Heart left ventricle (tissue), 16 donors: ENCODE data around the gene LSS. TPM values are rescaled to one million over a fixed set of nuclear protein-coding genes. Genes with fewer than 3 reads are reported as not detected.

Experiments
- ATAC-seq, 4 donors: fragments of 200-7000 bp; cut with Tn5 transposase; one replicate each; pipeline ENCODE4 v1.9.1; 2020 to 2022; ENCODE audit warnings: moderate library complexity in 4 of 4, mild to moderate bottlenecking in 3 of 4, moderate number of reproducible peaks in 1 of 4
- DNase-seq, 5 donors: peaks; one replicate each; pipeline ENCODE4 v3.0.0-alpha.2; 2020
- H3K27ac ChIP-seq, 12 donors: fragments of 200-600 bp; sonication (generic) in 4 of 12; one replicate each; pipeline versions ENCODE4 v1.5.0 to v1.8.0; 2016 to 2022; ENCODE audit warnings: mild to moderate bottlenecking in 2 of 12
- H3K27me3 ChIP-seq, 9 donors: fragments of 200-600 bp; sonication (generic) in 2 of 9; one replicate each; pipeline versions ENCODE4 v1.5.1 to v1.8.0; 2016 to 2022; ENCODE audit warnings: mild to moderate bottlenecking in 3 of 9
- H3K36me3 ChIP-seq, 9 donors: fragments of 200-600 bp; sonication (generic) in 2 of 9; one replicate each; pipeline versions ENCODE4 v1.5.0 to v1.8.0; 2018 to 2022; ENCODE audit warnings: mild to moderate bottlenecking in 2 of 9
- H3K4me1 ChIP-seq, 12 donors: fragments of 200-600 bp; sonication (generic) in 4 of 12; one replicate each; pipeline versions ENCODE4 v1.5.0 to v1.8.0; 2016 to 2022; ENCODE audit warnings: mild to moderate bottlenecking in 3 of 12
- H3K4me3 ChIP-seq, 12 donors: fragments of 200-600 bp; sonication (generic) in 4 of 12; one replicate each; pipeline versions ENCODE4 v1.5.0 to v1.8.0; 2017 to 2022; ENCODE audit warnings: mild to moderate bottlenecking in 9 of 12, moderate library complexity in 4 of 12
- H3K9me3 ChIP-seq, 12 donors: fragments of 200-600 bp; sonication (generic) in 4 of 12; one replicate each; pipeline versions ENCODE4 v1.5.0 to v1.8.0; 2016 to 2022; ENCODE audit warnings: mild to moderate bottlenecking in 1 of 12
- POLR2A ChIP-seq, 2 donors: fragments of 450-650 bp; IDR thresholded peaks; one replicate each; pipeline ENCODE4 v1.6.1; 2017; ENCODE audit warnings: antibody characterized with exemption in 2 of 2, mild to moderate bottlenecking in 2 of 2, moderate library complexity in 2 of 2
- WGBS, 4 donors: extraction: QIAGEN DNeasy Blood & Tissue Kit in 2 of 4; methylation state at CpG; one replicate each; pipeline versions ENCODE4 v1.1.5 to v1.1.7; 2013 to 2018; 5-methylcytosine and 5-hydroxymethylcytosine counted together
- intact Hi-C, 10 donors: fragments of 100-400 bp; cut with DNase I; formaldehyde crosslinking; loops; one replicate each; pipeline versions ENCODE4 v1.11.1 to v1.14.2; 2022
- polyA plus RNA-seq, 2 donors: library from polyadenylated mRNA; stranded (reverse); fragments of 200-250 nt; gene quantifications; one replicate each; pipeline ENCODE4 v1.2.3, GENCODE V29; 2013
- total RNA-seq, 9 donors: library from RNA; depleted of rRNA in 2 of 9; stranded (reverse); fragments of >200 nt in 2 of 9; fragmentation: NEBNext Ultra II Directional in 3 of 9; extraction: Animal tissue kit (Norgen Biotek cat#: 25700) in 3 of 9; gene quantifications; one replicate each; pipeline versions ENCODE4 v1.1.0 to v1.2.4, GENCODE V29; 2016 to 2023
- TF ChIP-seq, protein P1 (sequence below), 12 donors: fragments of 200-600 bp; sonication (generic) in 4 of 12; IDR thresholded peaks; one replicate each; pipeline versions ENCODE4 v1.5.0 to v1.8.0; 2018 to 2022; ENCODE audit warnings: antibody characterized with exemption in 12 of 12, mild to moderate bottlenecking in 5 of 12
- donor health status: ischemic (EF 13 %, LVEDD 7.1; RV severe dilation, severe dysfunction).
- donor health status: healthy with polysubstance abuse.
- donor health status: DM: no; HTN: yes; CAD: no.
- donor health status: DM: no; HTN: no; CAD: no.
- donor health status: ischemic (EF 25% LVEDD 6.9; RV normal size, moderate dysfunction).
- donor health status: ischemic (EF 25% LVEDD 5.7; RV mildly dilated, moderate dysfunction).
- donor health status: healthy.
- donor health status: DM: yes; HTN: yes; CAD: no.
- donor health status: ischemic (EF 35%, LVEDD 5.7; RV mildly dilated, moderate dysfunction).
- donor health status: nonischemic (EF 11% LVEDD 7.7; RV severe dilation, severe dysfunction).
- donor health status: DM: yes; HTN: yes; CAD: no.
- donor health status: PGD.
- donor health status: ischemic (EF 29% LVEDD 5.4; RV normal size, mild dysfunction).
- donor health status: nonischemic (EF 23%, LVEDD 6.1; RV moderate dilation, normal function).

LSS gene
- total and polyA plus RNA-seq, 11 donors: 25.1 to 65.5 (median 40.7) TPM

GRCh38 chr21:46195595-46196195, 32.9 kb downstream of the LSS start:
- H3K4me3 ChIP-seq: no peak overlapping the region
- intact Hi-C loops: no loop called here
- peaks cover 0 to 8% (median 0%) of the 10 kb centered on the region in 12 donors for H3K4me1 ChIP-seq
- 90 to 94% (median 94%) methylated on average over 18 to 20 of the region's 20 CpGs for WGBS, 4 donors
- H3K36me3 ChIP-seq: peaks cover 5 to 91% (median 78%) of the 10 kb centered on the region in 9 donors
- no peak overlapping the region for H3K27ac ChIP-seq
- no peaks in the 10 kb centered on the region for H3K27me3 ChIP-seq
- TF ChIP-seq POLR2A (IDR thresholded peaks at IDR 0.05): no peak
- DNase-seq (peak in 1 of 5 donors; percentile 42), ATAC-seq (no peak)
- no peaks in the 10 kb centered on the region for H3K9me3 ChIP-seq

DNA sequence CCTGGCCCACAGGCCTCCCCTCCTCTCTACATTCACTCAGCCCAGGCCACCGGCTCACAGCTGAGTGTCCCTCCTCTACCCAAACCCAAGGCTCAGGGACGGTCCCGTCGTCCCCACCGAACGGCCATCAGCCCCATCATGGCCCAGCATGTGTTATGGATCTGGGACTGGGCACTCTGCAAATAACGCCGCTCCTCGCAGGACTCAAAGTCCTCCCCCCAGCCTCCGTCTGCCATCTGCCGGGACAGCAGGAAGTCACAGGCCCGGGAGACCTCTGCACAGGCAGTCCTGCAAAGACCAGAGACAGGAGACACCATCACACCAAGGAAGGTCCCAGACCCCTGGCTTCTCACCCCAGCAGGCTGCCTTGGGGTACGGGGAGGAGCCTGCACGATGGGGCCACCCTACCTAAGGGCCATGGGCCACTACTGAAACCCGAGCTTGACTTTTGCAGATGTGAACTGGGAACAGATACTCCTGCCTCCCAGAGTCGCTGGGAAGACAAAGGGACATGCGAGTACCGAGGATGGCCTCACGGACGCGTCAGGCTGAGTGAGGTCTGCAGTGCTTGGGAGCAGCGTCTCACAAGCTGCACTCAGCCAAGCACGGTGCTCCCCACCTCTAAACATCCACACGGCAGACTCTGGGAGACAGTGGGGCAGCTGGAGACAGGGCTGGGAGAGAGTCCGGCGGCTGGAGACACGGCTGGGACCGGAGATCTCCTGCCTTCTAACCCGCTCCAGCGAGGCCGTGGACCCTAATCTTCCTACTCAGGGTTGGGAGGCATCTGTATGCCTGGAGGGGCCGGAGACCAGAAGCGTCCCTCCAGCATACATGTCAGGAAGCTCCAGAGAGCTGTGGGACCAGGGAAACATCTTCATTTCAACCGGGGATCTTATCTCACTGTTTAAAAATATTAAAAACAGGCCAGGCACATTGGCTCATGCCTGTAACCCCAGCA, 33.9 kb downstream of the LSS start:
- Histone ChIP-seq H3K9me3 (no peaks in the 10 kb centered on the region), H3K4me3 (no peak overlapping the region), H3K27ac (no peak overlapping the region), H3K4me1 (peaks cover 0 to 18% (median 3%) of the 10 kb centered on the region in 12 donors), H3K36me3 (peaks cover 5 to 82% (median 70%) of the 10 kb centered on the region in 9 donors), H3K27me3 (no peaks in the 10 kb centered on the region)
- 89 to 96% (median 92%) methylated on average over 31 to 34 of the region's 34 CpGs for WGBS, 4 donors
- intact Hi-C loops: no loop called here
- ATAC-seq (no peak), DNase-seq (peak in 1 of 5 donors; percentile 39)
- TF ChIP-seq, protein P1, sequence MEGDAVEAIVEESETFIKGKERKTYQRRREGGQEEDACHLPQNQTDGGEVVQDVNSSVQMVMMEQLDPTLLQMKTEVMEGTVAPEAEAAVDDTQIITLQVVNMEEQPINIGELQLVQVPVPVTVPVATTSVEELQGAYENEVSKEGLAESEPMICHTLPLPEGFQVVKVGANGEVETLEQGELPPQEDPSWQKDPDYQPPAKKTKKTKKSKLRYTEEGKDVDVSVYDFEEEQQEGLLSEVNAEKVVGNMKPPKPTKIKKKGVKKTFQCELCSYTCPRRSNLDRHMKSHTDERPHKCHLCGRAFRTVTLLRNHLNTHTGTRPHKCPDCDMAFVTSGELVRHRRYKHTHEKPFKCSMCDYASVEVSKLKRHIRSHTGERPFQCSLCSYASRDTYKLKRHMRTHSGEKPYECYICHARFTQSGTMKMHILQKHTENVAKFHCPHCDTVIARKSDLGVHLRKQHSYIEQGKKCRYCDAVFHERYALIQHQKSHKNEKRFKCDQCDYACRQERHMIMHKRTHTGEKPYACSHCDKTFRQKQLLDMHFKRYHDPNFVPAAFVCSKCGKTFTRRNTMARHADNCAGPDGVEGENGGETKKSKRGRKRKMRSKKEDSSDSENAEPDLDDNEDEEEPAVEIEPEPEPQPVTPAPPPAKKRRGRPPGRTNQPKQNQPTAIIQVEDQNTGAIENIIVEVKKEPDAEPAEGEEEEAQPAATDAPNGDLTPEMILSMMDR (IDR thresholded peaks at IDR 0.05): no peak
- TF ChIP-seq POLR2A (IDR thresholded peaks at IDR 0.05): no peak

- Histone ChIP-seq H3K27ac (no peak overlapping the region), H3K27me3 (no peaks in the 10 kb centered on the region), H3K4me3 (no peak overlapping the region), H3K9me3 (no peaks in the 10 kb centered on the region), H3K36me3 (peaks cover 5 to 75% (median 63%) of the 10 kb centered on the region in 9 donors), H3K4me1 (peaks cover 6 to 26% (median 10%) of the 10 kb centered on the region in 12 donors)
- WGBS, 4 donors: 93 to 96% (median 95%) methylated on average over 10 of the region's 10 CpGs
- peak in 1 of 5 donors; percentile 30 for DNase-seq
- ATAC-seq: no peak
- TF ChIP-seq POLR2A (IDR thresholded peaks at IDR 0.05): no peak
- TF ChIP-seq, protein P1 (IDR thresholded peaks at IDR 0.05): no peak
- intact Hi-C loops: no loop called here
Measured at GRCh38 chr21:46193829-46194373, 34.7 kb downstream of the LSS start.

DNA sequence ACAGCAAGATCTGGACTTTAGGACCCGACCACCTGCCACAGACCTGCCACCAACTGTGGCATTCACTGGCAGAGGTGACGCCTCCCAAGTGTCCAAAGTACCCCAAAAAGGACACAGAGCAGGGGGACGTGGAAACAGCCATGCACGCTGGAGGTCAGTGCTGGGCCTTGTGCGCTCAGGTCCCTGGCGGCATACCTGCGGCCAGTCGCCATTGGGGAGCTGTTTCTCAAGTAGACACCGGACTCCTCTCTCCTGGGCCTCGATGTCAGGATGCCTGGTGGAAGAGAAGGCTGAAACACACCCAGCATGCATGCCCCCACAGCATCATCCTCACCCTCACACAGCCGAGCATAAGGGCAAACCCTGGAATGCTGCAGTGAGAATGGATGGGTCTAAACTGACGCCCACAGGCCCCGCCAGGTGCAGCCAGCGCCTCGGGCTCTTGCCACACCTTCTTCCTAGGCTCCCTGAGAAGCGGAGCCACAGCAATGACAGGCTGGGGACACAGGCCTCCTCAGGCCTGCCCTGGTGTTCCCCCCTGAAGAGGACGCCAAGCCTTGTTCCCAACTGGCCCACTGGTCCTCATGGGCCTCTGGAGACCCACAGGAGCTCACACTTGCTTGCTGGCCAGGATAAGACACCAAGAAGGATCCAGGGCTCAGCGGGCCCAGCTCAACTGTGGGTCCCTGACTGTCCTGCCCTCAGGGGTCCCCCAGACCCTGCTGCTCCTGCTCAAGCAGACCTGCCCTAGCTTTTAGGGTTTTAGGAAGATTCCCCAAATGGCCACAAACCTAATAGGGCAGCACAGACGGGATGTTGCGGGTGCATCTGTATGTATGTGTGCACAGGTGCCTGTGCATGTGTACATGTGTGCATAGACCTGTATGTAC, 36.6 kb downstream of the LSS start:
- peaks cover 4 to 60% (median 48%) of the 10 kb centered on the region in 9 donors for H3K36me3 ChIP-seq
- H3K4me1 ChIP-seq: peaks cover 6 to 43% (median 20%) of the 10 kb centered on the region in 12 donors
- no peak overlapping the region for H3K4me3 ChIP-seq
- ATAC-seq: no peak
- H3K9me3 ChIP-seq: no peaks in the 10 kb centered on the region
- no peak overlapping the region for H3K27ac ChIP-seq
- no peaks in the 10 kb centered on the region for H3K27me3 ChIP-seq
- intact Hi-C loops: no loop called here
- 89 to 97% (median 95%) methylated on average over 12 to 20 of the region's 20 CpGs for WGBS, 4 donors
- DNase-seq: peak in 1 of 5 donors; percentile 41
- no peak for TF ChIP-seq POLR2A (IDR thresholded peaks at IDR 0.05)
- TF ChIP-seq, protein P1 (IDR thresholded peaks at IDR 0.05): no peak
